Large intestine (tissue), 12 donors: Measurements from ENCODE around the gene NRF1. TPM values are rescaled to one million over a fixed set of nuclear protein-coding genes. Genes with fewer than 3 reads are reported as not detected.
"Not testable (repeated sequence)": the region's sequence is repeated elsewhere in the genome, so short reads cannot be mapped to it uniquely, and the experiment has no call there.

Source experiments
- DNase-seq, 2 donors: peaks; one replicate each; pipeline versions ENCODE4 v3.0.0 to v3.0.0-alpha.2; 2013
- H3K27ac ChIP-seq: one replicate; pipeline ENCODE4 v1.5.1; 2013; ENCODE audit warnings: low read length
- H3K27me3 ChIP-seq: 2 replicates; pipeline ENCODE4 v1.6.1; 2013; ENCODE audit warnings: low read length; ENCODE audit not compliant: control insufficient read depth, insufficient read depth
- H3K36me3 ChIP-seq: 2 replicates; pipeline ENCODE4 v1.6.1; 2013; ENCODE audit warnings: low read length; ENCODE audit not compliant: control insufficient read depth, insufficient read depth
- H3K4me1 ChIP-seq: one replicate; pipeline ENCODE4 v1.6.1; 2013; ENCODE audit warnings: low read length; ENCODE audit not compliant: control insufficient read depth, insufficient read depth
- H3K4me3 ChIP-seq: one replicate; pipeline ENCODE4 v1.5.1; 2013; ENCODE audit warnings: low read length
- H3K9me3 ChIP-seq: one replicate; pipeline ENCODE4 v1.6.1; 2013; ENCODE audit warnings: mild to moderate bottlenecking, low read depth, low read length, moderate library complexity; ENCODE audit not compliant: control insufficient read depth
- WGBS: methylation state at CpG from one replicate; pipeline ENCODE4 v1.1.5; 2013; ENCODE audit warnings: low lambda C conversion rate; ENCODE audit not compliant: insufficient coverage; 5-methylcytosine and 5-hydroxymethylcytosine counted together
- long read RNA-seq, 11 donors: transcript quantifications; one replicate each; lab custom pipeline, GENCODE V29; 2026
- polyA plus RNA-seq: library from polyadenylated mRNA; unstranded; fragments of 120-200 nt; gene quantifications from one replicate; pipeline ENCODE4 v1.2.1, GENCODE V29; 2013

The NRF1 gene
- 17.4 TPM for polyA plus RNA-seq
- long read RNA-seq, donor 1, partial matches to known transcripts: 0 of 1 reads
- long read RNA-seq, donor 1, other reads (novel, unspliced or antisense): 0 of 1 reads
- long read RNA-seq, donor 2, partial matches to known transcripts: 0 of 1 reads
- long read RNA-seq, donor 2, other reads (novel, unspliced or antisense): 0 of 1 reads
- long read RNA-seq, donor 3, partial matches to known transcripts: 0 of 4 reads
- long read RNA-seq, donor 3, other reads (novel, unspliced or antisense): 0 of 4 reads
- long read RNA-seq, donor 4: 0 reads
- long read RNA-seq, donor 5, partial matches to known transcripts: 0 of 3 reads
- long read RNA-seq, donor 5, other reads (novel, unspliced or antisense): 0 of 3 reads
- long read RNA-seq, donor 6, partial matches to known transcripts: 0 of 1 reads
- long read RNA-seq, donor 6, other reads (novel, unspliced or antisense): 0 of 1 reads
- long read RNA-seq, donor 7, partial matches to known transcripts: 0 of 1 reads
- long read RNA-seq, donor 7, other reads (novel, unspliced or antisense): 0 of 1 reads
- long read RNA-seq, donor 8, partial matches to known transcripts: 0 of 2 reads
- long read RNA-seq, donor 8, other reads (novel, unspliced or antisense): 0 of 2 reads
- long read RNA-seq, donor 9, partial matches to known transcripts: 0 of 5 reads
- long read RNA-seq, donor 9, other reads (novel, unspliced or antisense): 0 of 5 reads
- long read RNA-seq, donor 10, partial matches to known transcripts: 0 of 4 reads
- long read RNA-seq, donor 10, other reads (novel, unspliced or antisense): 0 of 4 reads
- long read RNA-seq, donor 11, partial matches to known transcripts: 0 of 2 reads
- long read RNA-seq, donor 11, other reads (novel, unspliced or antisense): 0 of 2 reads

GRCh38 chr7:129611246-129612111 lies at the start of gene NRF1:
Gene NRF1, plus strand, starts transcription at chr7:129611720. Its CDS starts 45,632 bp downstream, at chr7:129657352.
- no peaks in the 10 kb centered on the region for H3K9me3 ChIP-seq
- H3K4me3 ChIP-seq: peak within 1 kb of the TSS; percentile 93
- H3K36me3 ChIP-seq: peaks cover 11% of the 10 kb centered on the region
- WGBS: no CpG with 5 or more reads among the region's 98 CpGs
- H3K27me3 ChIP-seq: no peaks in the 10 kb centered on the region
- peak within 1 kb of the TSS; percentile 88 for H3K27ac ChIP-seq
- DNase-seq: peak; percentile 91 to 96
- peaks cover 14% of the 10 kb centered on the region for H3K4me1 ChIP-seq

- not testable (repeated sequence) for H3K4me1 ChIP-seq, H3K36me3 ChIP-seq, H3K9me3 ChIP-seq, DNase-seq, H3K27ac ChIP-seq, H3K4me3 ChIP-seq
- no CpG with 5 or more reads among the region's 2 CpGs for WGBS
- peaks cover 13% of the 10 kb centered on the region for H3K27me3 ChIP-seq
Measured at GRCh38 chr7:129566323-129566722, 45.2 kb upstream of the NRF1 start.

- Histone ChIP-seq H3K4me1 (no peaks in the 10 kb centered on the region), H3K9me3 (peaks cover 3% of the 10 kb centered on the region), H3K4me3 (no peak overlapping the region), H3K27ac (no peak overlapping the region), H3K27me3 (peaks cover 8% of the 10 kb centered on the region), H3K36me3 (no peaks in the 10 kb centered on the region)
- no CpG with 5 or more reads among the region's 3 CpGs for WGBS
- DNase-seq: no peak
Measured at GRCh38 chr7:129567377-129567776, 44.1 kb upstream of the NRF1 start.

DNA sequence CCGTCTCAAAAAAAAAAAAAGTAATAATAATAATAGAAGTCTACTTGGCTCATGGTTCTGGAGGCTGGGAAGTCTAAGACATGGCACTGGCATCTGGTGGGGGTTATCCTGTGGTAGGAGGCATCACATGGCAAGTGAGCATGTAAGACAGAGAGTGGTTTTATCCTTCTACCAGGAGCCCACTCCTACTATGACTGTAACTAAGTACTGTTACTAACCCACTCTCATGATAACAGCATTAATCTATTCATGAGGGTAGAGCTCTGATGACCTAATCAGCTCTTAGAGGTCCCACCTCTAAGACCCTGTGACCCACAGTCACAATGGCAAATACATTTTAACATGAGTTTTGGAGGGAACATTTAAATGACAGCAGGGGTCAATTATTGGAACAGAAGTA lies 43.3 kb upstream of the NRF1 start:
- Histone ChIP-seq H3K9me3 (peaks cover 3% of the 10 kb centered on the region), H3K4me3 (no peak overlapping the region), H3K27ac (no peak overlapping the region), H3K4me1 (no peaks in the 10 kb centered on the region), H3K27me3 (peaks cover 7% of the 10 kb centered on the region), H3K36me3 (no peaks in the 10 kb centered on the region)
- no CpG with 5 or more reads among the region's 1 CpG for WGBS
- no peak for DNase-seq

DNA sequence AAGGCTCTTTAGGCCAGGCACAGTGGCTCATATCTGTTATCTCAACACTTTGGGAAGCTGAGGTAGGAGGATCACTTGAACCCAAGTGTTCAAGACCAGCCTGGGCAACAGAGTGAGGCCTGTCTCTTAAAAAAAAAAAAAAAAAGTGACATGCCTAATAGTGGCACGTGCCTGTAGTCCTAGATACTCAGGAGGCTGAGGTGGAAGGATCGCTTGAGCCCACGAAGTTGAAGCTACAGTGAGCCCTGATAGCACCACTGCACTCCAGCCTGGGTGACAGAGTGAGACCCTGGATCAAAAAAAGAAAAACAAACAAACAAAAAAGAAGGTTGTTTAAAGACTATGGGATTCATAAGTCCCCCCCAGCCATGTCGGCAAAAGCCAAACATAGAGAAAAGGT lies 42.2 kb upstream of the NRF1 start:
- Histone ChIP-seq H3K4me1 (no peaks in the 10 kb centered on the region), H3K36me3 (no peaks in the 10 kb centered on the region), H3K27me3 (peaks cover 2% of the 10 kb centered on the region), H3K9me3 (peaks cover 3% of the 10 kb centered on the region), H3K4me3 (no peak overlapping the region), H3K27ac (peak overlapping the region; percentile 10)
- 30% methylated on average over 1 of the region's 4 CpGs for WGBS
- DNase-seq: no peak

- Histone ChIP-seq H3K36me3 (no peaks in the 10 kb centered on the region), H3K4me3 (no peak overlapping the region), H3K9me3 (peaks cover 3% of the 10 kb centered on the region), H3K27me3 (peaks cover 2% of the 10 kb centered on the region), H3K4me1 (no peaks in the 10 kb centered on the region), H3K27ac (peak overlapping the region; percentile 10)
- WGBS: no CpG with 5 or more reads among the region's 2 CpGs
- DNase-seq: peak; percentile 23 to 75
Measured at GRCh38 chr7:129569811-129570215, 41.7 kb upstream of the NRF1 start.

GRCh38 chr7:129571201-129571600 lies 40.3 kb upstream of the NRF1 start:
- DNase-seq: no peak
- Histone ChIP-seq H3K27ac (no peak overlapping the region), H3K36me3 (no peaks in the 10 kb centered on the region), H3K9me3 (peaks cover 3% of the 10 kb centered on the region), H3K27me3 (no peaks in the 10 kb centered on the region), H3K4me3 (no peak overlapping the region), H3K4me1 (no peaks in the 10 kb centered on the region)
- no CpG with 5 or more reads among the region's 5 CpGs for WGBS

DNA sequence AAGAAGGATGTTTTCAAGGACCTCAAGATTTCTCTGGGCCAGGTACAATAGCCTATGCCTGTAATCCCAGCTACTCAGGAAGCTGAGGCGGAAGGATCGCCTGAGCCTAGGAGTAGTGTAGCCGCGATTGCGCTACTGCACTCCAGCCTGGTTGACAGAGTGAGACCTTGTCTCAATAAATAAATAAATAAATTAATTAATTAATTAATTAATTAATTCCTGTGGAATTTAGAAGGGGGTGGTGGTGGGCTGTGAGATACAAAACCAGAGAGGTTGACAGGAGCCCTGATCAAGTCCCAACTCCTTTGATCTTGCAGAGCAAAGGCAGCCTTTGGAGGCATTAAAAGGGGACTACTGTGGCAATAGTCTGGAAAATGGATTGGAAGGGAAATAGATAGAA lies 39.3 kb upstream of the NRF1 start:
- H3K27ac ChIP-seq: no peak overlapping the region
- peaks cover 3% of the 10 kb centered on the region for H3K9me3 ChIP-seq
- DNase-seq: no peak
- no peaks in the 10 kb centered on the region for H3K27me3 ChIP-seq
- H3K4me1 ChIP-seq: no peaks in the 10 kb centered on the region
- WGBS: 100% methylated on average over 5 of the region's 5 CpGs
- no peaks in the 10 kb centered on the region for H3K36me3 ChIP-seq
- no peak overlapping the region for H3K4me3 ChIP-seq

DNA sequence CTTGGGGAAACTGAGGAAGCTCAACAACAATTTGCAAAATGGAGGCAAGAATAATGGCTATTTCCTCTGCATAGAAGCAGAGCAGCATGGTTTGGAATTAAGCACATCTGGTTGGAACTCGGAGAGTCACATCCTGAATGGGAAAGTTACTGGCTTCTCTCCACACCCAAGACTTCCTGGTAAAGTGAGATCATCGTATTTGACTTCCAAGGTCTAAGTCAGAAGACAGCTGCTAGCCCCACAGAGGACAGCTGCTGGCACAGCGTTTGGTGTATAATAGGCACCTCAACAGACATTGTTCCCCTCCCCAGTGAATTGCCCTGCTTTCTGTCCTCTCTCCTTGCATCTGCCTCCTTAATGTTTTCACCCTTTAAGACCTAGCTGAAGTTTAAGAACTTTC lies 37.0 kb upstream of the NRF1 start:
- no CpG with 5 or more reads among the region's 3 CpGs for WGBS
- Histone ChIP-seq H3K36me3 (no peaks in the 10 kb centered on the region), H3K27ac (no peak overlapping the region), H3K4me1 (no peaks in the 10 kb centered on the region), H3K27me3 (no peaks in the 10 kb centered on the region), H3K4me3 (no peak overlapping the region), H3K9me3 (peaks cover 8% of the 10 kb centered on the region)
- no peak for DNase-seq

- no peak for DNase-seq
- Histone ChIP-seq H3K4me3 (no peak overlapping the region), H3K9me3 (peaks cover 8% of the 10 kb centered on the region), H3K4me1 (no peaks in the 10 kb centered on the region), H3K36me3 (no peaks in the 10 kb centered on the region), H3K27ac (no peak overlapping the region), H3K27me3 (no peaks in the 10 kb centered on the region)
- 100% methylated on average over 1 of the region's 7 CpGs for WGBS
Measured at GRCh38 chr7:129575699-129576098, 35.8 kb upstream of the NRF1 start.
